ENCODE data around the gene TMPO. TPM values are rescaled to one million over a fixed set of nuclear protein-coding genes. Genes with fewer than 3 reads are reported as not detected.
"Not testable (repeated sequence)": the region's sequence is repeated elsewhere in the genome, so short reads cannot be mapped to it uniquely, and the experiment has no call there.

TMPO gene
- total and polyA plus RNA-seq, 2 donors from 2014 or later: 13.9 to 55.5 TPM

DNA sequence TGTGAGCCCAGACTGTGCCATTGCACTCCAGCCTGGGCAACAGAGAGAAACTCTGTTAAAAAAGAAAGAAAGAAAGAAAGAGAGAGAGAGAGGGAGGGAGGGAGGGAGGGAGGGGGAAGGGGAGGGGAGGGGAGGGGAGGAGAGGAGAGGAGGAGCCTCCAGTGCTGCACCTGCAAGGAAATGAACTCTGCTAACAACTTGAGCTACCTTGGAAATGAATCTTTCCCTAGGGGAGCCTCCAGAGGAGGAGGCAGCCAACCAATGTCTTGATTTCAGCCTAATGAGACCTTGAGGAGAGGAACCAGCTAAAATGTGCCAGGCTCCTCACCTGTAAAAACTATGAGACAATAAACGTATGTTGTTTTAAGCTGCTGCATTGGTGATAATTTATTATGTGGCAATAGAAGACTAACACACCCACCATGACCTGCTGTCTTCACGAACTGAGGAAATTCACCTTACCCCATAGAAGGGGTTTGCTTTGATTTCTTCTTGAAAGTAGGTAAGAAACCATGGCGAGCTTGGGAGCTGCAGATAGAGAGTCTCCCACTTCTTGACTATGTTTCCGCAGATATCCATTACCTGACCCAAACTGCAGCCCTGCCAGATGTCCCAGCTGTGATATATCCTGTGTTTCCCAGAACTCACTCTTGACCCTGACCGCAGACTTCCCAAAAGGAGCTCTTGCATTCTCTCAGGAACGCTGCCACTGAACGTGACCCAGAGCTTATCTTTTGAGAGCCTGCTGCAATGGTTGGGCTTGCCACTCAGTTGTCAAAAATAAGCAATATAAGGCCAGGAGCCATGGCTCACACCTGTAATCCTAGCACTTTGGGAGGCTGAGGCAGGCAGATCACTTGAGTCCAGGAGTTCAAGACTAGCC lies 31.5 kb upstream of the TMPO start:
- TF ChIP-seq, protein P1, sequence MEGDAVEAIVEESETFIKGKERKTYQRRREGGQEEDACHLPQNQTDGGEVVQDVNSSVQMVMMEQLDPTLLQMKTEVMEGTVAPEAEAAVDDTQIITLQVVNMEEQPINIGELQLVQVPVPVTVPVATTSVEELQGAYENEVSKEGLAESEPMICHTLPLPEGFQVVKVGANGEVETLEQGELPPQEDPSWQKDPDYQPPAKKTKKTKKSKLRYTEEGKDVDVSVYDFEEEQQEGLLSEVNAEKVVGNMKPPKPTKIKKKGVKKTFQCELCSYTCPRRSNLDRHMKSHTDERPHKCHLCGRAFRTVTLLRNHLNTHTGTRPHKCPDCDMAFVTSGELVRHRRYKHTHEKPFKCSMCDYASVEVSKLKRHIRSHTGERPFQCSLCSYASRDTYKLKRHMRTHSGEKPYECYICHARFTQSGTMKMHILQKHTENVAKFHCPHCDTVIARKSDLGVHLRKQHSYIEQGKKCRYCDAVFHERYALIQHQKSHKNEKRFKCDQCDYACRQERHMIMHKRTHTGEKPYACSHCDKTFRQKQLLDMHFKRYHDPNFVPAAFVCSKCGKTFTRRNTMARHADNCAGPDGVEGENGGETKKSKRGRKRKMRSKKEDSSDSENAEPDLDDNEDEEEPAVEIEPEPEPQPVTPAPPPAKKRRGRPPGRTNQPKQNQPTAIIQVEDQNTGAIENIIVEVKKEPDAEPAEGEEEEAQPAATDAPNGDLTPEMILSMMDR (IDR thresholded peaks at IDR 0.05; ENCODE audit: borderline replicate concordance, extremely low read depth, insufficient read depth): no peak
- Histone ChIP-seq H3K4me3 (ENCODE audit: low read length in 3 of 3) (no peak overlapping the region), H3K9ac (ENCODE audit: low read length in 3 of 3) (no peak overlapping the region), H3K27ac (ENCODE audit: low read depth in 2 of 2, low read length in 2 of 2) (no peak overlapping the region), H3K4me1 (ENCODE audit: control insufficient read depth in 2 of 3, insufficient read depth in 2 of 3, low read depth in 1 of 3, low read length in 3 of 3) (no peaks in the 10 kb centered on the region), H3K9me3 (ENCODE audit: control insufficient read depth in 2 of 3, insufficient read depth in 1 of 3, low read length in 3 of 3) (peaks cover 0 to 3% (median 0%) of the 10 kb centered on the region in 3 donors), H3K27me3 (ENCODE audit: control insufficient read depth, insufficient read depth, low read length) (no peaks in the 10 kb centered on the region), H3K36me3 (ENCODE audit: control insufficient read depth in 2 of 3, insufficient read depth in 3 of 3, low read length in 3 of 3) (no peaks in the 10 kb centered on the region)
- DNase-seq (peak in 3 of 5 donors; percentile 36 to 49 (median 46)), FAIRE-seq (no peak)
- intact Hi-C loops (cut with DNase I): no loop called here

DNA sequence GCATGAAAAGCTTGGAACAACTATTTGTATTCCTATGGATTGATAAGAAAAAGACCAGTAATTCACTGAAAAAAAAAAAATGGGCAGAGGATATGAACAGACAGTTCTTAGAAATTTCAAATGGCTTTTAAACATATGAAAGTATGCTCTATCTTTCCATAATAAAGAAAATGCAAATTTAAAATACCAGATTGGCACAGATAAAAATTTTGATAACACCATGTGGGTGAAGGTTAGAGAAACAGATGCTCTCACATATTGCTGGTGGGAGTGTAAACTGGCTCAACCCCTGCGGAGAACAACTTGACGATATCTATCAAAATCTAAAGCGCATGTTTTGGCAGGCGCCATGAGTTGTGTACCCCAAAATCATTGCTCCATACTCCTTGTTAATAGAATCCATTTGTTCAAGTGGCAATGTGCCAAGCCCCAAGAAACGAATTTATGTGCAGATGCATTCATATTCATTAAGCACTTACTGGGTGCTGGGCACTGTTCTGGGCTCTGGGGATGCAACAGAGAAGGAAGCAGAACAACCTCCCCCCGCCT lies 29.5 kb upstream of the TMPO start:
- intact Hi-C loops (cut with DNase I): no loop called here
- FAIRE-seq: no peak
- no peaks in the 10 kb centered on the region for H3K4me1 ChIP-seq (ENCODE audit: control insufficient read depth in 2 of 3, insufficient read depth in 2 of 3, low read depth in 1 of 3, low read length in 3 of 3)

GRCh38 chr12:98488416-98488815 lies 27.0 kb upstream of the TMPO start:
- H3K9me3 ChIP-seq (ENCODE audit: control insufficient read depth in 2 of 3, insufficient read depth in 1 of 3, low read length in 3 of 3); FAIRE-seq; H3K4me3 ChIP-seq (ENCODE audit: low read length in 3 of 3); H3K27ac ChIP-seq (ENCODE audit: low read depth in 2 of 2, low read length in 2 of 2); intact Hi-C loops (cut with DNase I); DNase-seq; H3K27me3 ChIP-seq (ENCODE audit: control insufficient read depth, insufficient read depth, low read length); H3K36me3 ChIP-seq (ENCODE audit: control insufficient read depth in 2 of 3, insufficient read depth in 3 of 3, low read length in 3 of 3); H3K9ac ChIP-seq (ENCODE audit: low read length in 3 of 3); H3K4me1 ChIP-seq (ENCODE audit: control insufficient read depth in 2 of 3, insufficient read depth in 2 of 3, low read depth in 1 of 3, low read length in 3 of 3): not testable (repeated sequence)

More for the DNA sequence above, 29.5 kb upstream of the TMPO start:
- Histone ChIP-seq H3K27ac (ENCODE audit: low read depth in 2 of 2, low read length in 2 of 2) (no peak overlapping the region), H3K9me3 (ENCODE audit: control insufficient read depth in 2 of 3, insufficient read depth in 1 of 3, low read length in 3 of 3) (peaks cover 0 to 3% (median 0%) of the 10 kb centered on the region in 3 donors), H3K4me3 (ENCODE audit: low read length in 3 of 3) (no peak overlapping the region), H3K36me3 (ENCODE audit: control insufficient read depth in 2 of 3, insufficient read depth in 3 of 3, low read length in 3 of 3) (no peaks in the 10 kb centered on the region), H3K27me3 (ENCODE audit: control insufficient read depth, insufficient read depth, low read length) (no peaks in the 10 kb centered on the region), H3K9ac (ENCODE audit: low read length in 3 of 3) (no peak overlapping the region)
- TF ChIP-seq, protein P1 (IDR thresholded peaks at IDR 0.05; ENCODE audit: borderline replicate concordance, extremely low read depth, insufficient read depth): no peak
- no peak for DNase-seq

DNA sequence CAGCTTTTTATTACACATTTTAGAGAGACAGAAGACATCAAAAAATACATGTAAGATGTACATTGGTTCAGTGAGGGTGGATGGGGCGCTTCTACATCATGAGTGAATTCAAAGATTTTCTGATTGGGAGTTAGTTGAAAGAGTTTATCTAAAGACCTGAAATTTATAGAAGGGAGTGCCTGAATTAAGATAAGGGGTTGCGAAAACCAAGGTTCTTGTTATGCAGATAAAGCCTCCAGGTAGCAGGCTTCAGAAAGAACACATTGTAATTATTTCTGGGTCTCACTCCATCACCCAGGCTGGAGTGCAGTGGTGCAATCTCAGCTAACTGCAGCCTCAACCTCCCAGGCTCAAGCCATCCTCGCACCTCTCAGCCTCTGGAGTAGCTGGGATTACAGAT lies 26.2 kb upstream of the TMPO start:
- intact Hi-C loops (cut with DNase I): no loop called here
- TF ChIP-seq, protein P1 (IDR thresholded peaks at IDR 0.05; ENCODE audit: borderline replicate concordance, extremely low read depth, insufficient read depth): no peak
- Histone ChIP-seq H3K9ac (ENCODE audit: low read length in 3 of 3) (no peak overlapping the region), H3K27me3 (ENCODE audit: control insufficient read depth, insufficient read depth, low read length) (no peaks in the 10 kb centered on the region), H3K4me1 (ENCODE audit: control insufficient read depth in 2 of 3, insufficient read depth in 2 of 3, low read depth in 1 of 3, low read length in 3 of 3) (peaks cover 0 to 4% (median 0%) of the 10 kb centered on the region in 3 donors), H3K36me3 (ENCODE audit: control insufficient read depth in 2 of 3, insufficient read depth in 3 of 3, low read length in 3 of 3) (no peaks in the 10 kb centered on the region), H3K9me3 (ENCODE audit: control insufficient read depth in 2 of 3, insufficient read depth in 1 of 3, low read length in 3 of 3) (no peaks in the 10 kb centered on the region), H3K4me3 (ENCODE audit: low read length in 3 of 3) (no peak overlapping the region), H3K27ac (ENCODE audit: low read depth in 2 of 2, low read length in 2 of 2) (no peak overlapping the region)
- DNase-seq: no peak
- FAIRE-seq: no peak
